Activated T-helper 1 cell treated with anti-CD3 and anti-CD28 coated beads, Interleukin-2, amount 50 U/mL, for 16 hours (primary cell): Measurements from ENCODE around the gene GDF11.
"Not testable (repeated sequence)": the region's sequence is repeated elsewhere in the genome, so short reads cannot be mapped to it uniquely, and the experiment has no call there.

Experiments
- DNase-seq, 2 donors: peaks; one replicate each; pipeline ENCODE4 v3.0.0-alpha.2; 2020; ENCODE audit warnings: low read depth in 1 of 2, low spot score in 1 of 2

GDF11 gene

DNA sequence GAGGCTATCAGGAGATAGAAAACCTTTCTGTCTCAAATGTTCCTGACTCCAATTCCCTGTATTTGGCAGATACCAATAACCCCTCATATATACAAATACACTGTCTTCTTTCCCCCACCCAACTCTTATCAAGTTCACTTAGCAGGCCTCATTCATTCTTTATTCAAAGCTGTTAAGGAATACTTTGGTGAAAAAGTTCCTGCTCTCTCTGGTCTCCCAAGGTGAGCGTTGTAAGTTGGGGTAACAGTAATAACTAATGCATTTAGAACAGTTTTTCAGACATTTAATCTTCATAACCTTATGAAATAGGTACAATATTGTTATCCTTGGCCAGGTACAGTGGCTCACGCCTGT lies 3.9 kb upstream of the GDF11 start:
- DNase-seq: no peak

DNA sequence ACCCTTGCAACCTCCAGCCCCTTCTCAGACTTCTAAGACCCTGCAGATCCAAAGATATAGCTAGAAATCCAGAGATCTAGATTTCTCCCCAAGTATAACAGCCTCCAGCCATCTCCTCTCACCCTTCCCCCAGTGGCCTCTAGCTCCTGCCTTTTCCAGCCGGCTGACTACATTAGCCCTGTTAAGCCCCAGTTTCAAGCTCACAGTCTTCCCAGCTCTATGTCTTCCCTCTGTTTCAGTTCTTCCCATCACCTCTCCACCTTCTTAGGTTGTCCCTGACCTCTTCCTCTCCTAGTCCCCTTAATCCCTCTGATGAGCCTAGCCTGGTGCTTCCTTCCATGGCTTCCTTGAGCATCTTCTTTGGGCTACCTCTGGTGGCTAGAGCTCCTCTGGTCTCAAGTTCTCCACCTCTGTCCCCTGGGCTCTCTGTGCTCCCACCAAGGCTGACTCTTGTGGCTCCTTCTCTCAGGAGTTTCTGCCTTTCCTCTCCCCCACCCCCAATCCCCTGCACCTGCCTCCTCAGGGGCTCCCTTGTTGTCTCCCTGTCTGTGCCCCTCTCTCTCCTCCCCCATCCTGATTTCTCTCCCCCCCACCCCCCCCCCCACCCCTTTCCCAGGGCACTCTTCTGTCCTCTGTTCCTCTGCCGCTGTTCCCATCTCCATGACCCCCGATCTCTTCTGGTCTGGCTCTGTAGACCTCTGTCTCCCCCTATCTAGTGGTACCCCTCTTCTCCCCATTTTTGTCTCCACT lies 816 bp upstream of the GDF11 start:
- DNase-seq: no peak

DNA sequence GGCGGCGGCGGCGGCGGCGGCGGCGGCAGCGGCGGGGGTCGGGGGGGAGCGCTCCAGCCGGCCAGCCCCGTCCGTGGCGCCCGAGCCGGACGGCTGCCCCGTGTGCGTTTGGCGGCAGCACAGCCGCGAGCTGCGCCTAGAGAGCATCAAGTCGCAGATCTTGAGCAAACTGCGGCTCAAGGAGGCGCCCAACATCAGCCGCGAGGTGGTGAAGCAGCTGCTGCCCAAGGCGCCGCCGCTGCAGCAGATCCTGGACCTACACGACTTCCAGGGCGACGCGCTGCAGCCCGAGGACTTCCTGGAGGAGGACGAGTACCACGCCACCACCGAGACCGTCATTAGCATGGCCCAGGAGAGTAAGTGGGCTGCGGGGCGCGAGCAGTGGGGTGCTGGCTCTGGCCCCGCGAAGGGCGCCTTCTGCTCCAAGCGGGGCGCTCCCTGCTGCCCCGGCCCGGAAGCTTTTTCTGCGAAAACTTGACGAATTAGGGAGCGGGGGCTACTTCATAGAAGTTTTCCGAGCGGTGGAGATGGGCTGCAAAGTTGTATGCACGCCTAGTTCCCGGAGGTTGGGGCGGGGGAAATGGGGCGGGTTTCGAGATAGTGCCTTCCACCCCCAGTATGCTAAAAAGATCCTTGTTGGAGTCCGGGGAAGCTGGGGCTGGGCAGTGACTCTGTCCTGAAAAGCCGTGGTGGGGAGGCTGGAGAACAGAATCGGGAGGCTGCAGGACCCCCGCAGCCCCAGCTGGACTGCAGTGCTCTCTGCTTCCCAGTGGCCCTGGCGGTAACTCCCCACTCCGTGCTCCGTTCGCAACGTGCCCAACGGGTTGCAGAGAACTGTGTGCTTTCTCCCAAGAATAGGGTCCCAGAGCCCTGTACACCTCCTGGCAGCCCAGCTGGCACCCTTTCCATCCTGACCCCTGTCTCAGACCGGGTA lies 751 bp downstream of the GDF11 start:
- DNase-seq: peak in 1 of 2 donors; percentile 26

DNA sequence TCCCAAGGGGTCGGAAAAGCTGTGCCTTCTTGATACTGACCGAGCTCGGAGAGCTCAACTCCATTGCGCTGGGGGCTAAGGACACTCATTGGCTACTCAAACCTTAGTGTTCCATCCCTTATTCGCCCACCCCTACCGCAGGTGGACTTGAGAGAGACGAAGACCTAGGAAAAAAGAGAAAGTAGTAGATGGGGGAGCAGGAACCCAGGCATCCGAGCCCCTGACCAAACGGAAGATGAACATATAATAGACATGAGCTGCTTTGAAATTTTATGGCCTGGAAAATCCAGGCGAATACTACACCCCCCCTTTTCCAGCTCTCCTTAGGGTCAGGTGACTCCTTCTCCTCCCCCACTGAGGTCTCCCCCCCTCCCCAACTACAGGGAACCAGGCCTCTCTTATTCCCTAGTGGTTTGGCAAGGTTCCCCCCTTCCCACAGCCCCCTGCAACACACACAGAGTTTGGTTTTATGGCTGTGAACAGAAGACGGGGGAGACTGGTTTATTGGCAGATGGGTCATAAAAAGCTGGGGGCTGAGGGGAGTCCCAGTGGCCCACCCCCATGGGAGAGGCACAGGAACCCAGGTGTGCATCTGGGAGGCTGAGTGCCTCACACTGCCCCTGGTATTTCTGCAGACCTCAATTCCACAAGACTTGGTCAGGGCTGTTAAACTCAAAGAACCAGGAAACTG lies 1.6 kb downstream of the GDF11 start:
- no peak for DNase-seq

DNA sequence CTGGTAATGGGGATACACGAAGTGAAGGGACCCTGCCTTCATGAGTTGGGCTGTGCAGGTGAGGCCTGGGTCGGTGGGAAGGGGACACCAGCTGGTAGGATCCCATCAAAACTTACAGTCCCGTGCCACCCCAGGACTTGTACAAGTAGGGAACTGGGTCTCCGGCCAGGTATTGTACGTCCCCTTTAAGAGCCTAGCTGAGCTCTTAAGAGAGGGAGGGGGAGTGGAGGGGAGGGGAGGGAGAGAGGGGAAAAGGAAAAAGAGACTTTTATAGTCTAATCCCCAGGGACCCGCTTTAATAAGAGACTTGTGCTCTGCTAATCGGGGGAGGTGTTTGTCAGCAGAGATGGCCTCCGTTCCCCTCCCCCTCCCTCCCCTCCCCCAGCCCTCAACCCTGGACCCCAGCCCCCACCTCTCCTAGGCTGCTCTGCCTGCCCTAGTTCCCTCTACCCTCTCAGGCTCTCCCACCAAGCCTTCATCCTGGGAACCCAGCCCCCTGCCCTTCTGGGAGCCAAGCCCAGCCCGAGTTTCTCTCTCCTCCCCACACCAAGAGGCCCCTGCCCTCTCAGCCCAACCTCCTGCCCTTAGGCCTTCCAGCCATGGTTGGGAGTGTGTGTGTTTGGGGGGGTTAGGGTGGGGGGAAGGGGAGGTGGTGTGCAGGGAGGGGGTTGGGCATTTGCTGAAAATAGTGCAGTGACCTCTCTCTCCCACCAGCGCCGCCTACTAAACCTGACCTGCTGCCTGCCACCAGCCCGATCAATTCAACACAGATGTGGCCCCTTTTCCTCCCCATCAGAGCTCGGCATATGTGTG lies 2.6 kb downstream of the GDF11 start:
- no peak for DNase-seq

DNA sequence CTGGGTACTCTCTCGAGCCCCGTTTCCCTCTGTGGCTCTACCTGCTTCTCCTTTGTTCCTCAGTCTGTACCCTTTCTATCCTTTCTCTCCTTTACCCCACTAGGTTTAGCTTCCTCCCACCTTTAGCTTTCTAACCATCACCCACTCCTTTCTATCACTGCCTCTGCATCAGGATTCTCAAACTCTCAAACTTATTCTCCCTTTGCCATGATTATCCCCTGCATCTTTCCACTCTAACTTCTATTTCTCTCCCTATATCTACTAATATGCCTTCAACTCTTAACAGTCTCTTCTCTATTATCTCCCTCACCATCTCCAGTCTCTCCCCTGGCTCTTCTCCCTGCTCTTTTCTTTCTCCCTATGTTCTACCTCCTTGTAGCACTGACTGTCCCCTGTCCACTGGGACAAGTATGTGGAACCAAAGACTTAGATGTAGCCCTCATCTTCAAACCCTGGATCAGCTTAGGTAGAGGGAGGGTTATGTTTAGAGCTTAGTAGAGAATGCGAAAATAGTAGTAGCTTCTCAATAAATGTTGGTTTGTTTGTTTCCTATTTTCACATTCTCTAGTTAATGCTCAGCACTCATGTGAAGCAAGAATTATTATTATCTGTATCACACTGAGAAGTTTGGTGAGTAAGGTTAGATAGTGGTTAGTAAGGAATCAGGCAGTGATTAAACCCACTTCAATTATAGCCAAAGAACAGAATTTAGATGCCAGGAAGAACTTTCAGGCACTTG lies 3.4 kb downstream of the GDF11 start:
- no peak for DNase-seq

DNA sequence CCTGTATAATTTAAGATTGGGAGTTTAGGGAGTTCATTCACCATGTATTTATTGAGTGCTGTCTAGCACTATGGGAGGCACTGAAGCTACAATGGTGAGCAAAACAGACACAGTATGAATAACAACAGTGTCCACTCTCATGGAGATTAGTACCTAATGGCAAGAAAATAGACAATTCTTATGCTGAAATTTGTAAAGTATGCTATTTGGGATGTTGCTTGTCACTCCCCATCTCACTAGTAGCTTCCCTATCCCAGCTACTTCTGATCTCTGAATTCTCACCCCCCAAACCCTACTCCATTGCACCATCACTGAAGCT lies 4.0 kb downstream of the GDF11 start:
- DNase-seq: no peak

DNA sequence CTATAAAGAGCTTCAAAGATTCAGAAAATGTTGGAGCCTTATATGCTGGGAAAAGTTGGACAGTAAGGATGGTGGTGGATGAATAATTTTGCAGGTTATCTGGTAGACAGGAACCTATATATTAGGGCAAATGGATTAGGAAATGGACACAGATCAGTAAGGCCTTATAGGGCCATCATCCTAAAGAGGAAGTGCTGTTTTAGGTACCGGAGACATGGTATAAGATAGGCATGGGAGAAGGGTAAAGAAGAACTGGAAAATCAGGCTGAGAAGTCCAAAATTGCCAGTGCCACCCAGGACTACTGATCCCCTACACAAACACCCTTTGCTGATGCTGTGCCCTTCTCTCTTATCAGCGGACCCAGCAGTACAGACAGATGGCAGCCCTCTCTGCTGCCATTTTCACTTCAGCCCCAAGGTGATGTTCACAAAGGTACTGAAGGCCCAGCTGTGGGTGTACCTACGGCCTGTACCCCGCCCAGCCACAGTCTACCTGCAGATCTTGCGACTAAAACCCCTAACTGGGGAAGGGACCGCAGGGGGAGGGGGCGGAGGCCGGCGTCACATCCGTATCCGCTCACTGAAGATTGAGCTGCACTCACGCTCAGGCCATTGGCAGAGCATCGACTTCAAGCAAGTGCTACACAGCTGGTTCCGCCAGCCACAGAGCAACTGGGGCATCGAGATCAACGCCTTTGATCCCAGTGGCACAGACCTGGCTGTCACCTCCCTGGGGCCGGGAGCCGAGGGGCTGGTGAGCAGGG lies 5.5 kb downstream of the GDF11 start:
- no peak for DNase-seq

DNA sequence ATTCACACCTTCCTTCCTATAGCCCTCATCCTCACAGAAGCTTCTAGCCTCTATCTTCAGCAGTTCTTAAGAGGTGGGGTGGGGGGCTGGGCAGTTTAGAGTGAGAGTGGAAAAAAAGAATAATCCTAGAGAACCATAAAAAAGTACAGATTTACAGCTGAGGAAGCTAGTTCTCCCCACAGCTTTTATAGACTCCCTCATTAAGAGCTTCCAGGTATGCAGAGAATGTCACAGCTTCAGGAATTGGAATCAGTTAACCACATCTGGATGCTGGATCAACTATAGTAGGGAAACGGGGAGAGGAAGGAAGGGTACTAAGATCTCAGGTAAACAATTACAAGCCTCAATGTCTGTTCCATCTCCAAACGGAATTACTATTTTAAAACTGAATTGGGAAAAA lies 12.3 kb downstream of the GDF11 start:
- no peak for DNase-seq

DNA sequence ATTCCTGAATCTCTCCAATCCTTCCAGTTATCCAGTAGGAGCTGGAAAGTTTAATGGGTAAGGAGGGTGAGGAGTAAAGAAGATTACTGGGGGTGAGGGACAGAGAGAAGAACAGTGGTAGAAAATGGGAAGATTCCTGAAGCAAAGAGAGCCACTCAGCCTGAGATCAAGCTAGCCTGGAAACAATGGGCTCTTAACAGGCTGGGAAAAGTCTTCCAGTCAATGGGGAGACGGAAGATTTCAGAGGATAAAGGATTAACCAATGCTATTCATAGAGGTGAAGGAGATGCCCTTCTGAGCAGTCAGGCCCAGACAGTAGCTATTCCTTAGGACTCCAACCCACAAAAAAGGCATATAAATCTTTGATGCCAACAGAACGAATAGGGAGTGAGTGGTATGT lies 14.8 kb downstream of the GDF11 start:
- DNase-seq: no peak

DNA sequence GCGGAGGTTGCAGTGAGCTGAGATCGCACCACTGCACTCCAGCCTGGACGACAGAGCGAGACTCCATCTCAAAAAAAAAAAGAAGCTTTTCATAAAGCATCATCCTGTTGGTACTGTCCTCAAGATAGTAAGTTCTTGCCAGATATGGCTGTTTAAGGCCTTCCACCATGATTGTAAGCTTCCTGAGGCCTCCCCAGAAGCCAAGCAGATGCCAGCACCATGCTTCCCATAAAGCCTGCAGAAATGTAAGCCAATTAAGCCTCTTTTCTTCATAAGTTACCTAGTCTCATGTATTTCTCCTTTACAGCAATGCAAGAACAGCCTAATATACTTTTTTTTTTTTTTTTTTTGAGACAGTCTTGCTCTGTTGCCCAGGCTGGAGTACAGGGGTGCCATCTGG lies 15.7 kb downstream of the GDF11 start:
- not testable (repeated sequence) for DNase-seq

DNA sequence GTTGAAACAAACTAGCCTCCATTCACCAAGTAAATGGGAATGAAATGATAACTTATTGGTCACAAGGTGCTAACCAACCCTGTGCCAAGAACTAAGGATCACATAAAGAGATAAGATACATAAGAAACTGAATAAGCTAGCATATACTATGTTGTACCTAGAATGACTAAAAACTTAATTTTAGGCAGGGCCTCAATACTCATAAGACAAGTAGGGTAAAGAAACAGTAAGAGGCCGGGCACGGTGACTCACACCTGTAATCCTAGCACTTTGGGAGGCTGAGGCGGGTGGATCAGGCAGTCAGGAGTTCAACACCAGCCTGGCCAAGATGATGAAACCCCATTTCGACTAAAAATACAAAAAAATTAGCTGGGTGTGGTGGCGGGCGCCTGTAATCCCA lies 17.7 kb downstream of the GDF11 start:
- no peak for DNase-seq

DNA sequence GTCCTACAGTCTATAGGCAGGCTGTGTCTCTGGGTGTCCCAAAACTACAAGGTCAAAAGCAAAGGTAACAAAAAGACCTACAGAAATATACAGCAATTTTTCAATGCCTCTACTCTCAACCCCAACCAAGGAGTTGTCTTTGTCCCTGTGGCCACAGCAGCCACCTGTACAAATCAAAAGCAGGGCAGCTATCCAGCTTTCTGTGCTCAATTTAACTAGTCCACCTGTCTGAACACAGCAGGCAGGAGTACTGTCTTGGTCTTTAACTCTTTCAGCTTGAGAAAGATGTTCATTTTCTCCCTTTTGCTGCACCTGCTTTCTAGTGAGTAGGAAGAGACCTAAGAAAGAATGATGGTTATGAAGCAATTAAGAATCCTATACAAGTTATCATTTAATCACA lies 19.7 kb downstream of the GDF11 start:
- no peak for DNase-seq

DNA sequence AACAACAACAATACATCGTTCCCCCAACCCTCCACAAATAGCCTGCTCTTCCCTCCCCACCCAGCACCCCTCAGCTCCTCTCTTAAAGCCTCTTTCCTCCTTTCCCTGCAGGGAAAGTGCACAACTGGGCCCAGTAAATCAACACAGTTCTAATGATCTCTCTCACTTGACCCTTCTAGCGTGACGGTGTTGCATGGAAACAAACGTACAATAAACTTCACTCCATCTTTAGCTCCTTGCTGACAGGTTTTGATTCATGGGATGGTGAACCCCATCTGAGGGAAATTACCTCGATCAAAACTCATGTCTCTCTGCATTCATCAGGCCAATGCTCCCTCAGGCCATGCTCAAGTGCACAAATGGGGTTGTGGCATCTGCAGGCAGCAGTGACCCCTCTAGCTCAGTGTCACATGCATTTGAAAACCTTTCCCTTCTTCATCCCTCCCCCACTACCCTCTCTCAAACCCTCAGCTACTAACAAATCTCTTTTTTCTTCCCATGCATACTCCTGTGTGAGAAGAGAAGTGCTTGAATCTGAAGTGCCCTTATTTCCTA lies 22.9 kb downstream of the GDF11 start:
- DNase-seq: no peak

DNA sequence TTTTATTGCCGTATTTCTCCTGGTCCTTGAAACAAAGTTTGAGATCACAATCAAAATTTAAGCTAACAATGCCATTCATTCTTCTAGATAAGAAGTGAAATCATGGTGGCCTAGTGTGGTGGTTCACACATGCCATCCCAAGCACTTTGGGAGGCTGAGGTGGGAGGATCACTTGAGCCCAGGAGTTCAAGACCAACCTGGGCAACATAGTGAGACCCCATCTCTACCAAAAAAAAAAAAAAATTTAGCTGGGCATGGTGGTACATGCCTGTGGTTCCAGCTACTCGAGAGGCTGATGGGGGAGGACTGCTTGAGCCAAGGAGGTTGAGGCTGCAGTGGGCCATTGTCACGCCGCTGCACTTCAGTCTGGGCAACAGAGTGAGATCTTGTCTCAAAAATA lies 24.2 kb downstream of the GDF11 start:
- no peak for DNase-seq

DNA sequence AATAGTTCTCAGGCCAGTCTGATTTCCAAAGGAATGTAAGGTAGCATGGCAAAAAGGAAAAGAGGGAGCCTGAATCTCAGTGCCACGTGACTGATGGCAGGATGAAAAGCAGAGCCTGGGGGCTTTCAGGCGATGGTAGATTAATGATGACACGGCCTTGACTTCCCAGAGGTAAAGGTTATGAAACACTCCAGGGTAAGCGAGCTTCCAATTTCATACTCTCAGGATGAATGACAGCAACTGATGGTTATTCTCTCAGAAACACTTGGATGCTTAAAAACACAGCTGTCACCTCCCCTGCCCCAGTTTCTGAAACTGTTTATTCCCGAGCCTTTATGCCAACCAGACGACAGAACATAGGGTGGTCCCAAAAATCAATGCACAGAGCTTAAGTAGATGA lies 28.8 kb downstream of the GDF11 start:
- DNase-seq: no peak

DNA sequence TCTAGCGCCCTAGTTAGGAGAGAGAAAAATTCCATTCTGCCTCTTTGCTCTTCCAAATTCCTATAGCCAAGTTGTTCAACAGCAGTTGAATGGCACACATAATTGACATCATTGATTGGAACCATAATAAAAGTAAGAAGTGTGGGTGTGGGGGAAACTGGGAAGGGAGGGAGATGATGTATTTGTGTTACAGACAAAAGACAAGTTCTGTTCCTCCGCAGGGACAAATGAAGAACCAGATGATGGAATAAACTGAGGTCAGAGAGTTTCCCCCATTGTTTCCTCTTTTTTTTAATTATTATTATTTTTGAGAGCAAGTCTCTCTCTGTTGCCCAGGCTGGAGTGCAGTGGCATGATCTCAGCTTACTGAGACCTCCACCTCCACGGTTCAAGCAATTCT lies 34.9 kb downstream of the GDF11 start:
- DNase-seq: no peak

DNA sequence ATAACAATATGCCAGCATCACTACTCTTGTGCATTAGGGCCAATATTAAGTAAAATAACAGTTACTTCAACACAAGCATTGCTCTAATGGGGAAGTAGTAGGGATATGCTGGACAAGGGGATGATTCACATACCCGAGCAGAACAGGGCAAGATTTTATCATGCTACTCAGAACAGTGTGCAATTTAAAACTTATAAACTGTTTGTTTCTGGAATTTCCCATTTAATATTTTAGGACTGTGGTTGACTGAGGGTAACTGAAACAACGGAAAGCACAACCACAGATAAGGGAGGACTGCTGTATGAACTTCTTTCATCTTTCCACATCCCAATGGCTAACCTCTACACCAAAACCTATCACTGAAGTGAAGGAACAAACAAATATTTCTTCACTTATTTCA lies 37.8 kb downstream of the GDF11 start:
- no peak for DNase-seq

DNA sequence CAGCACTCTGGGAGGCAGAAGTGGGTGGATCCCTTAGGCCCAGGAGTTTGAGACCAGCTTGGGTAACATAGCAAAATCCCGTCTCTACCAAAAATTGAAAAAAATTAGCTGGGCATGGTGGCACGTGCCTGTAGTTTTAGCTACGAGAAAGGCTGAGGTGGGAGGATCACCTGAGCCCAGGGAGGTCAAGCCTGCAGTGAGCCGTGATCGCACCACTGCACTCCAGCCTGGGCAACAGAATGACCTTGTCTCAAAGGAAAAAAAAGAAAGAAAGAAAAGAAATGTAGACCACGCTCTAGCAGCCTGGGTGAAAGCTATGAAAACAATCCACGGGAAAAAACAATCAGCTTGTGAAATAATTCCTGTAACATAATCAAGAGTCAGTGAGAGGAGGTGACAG lies 45.6 kb downstream of the GDF11 start:
- DNase-seq: no peak

DNA sequence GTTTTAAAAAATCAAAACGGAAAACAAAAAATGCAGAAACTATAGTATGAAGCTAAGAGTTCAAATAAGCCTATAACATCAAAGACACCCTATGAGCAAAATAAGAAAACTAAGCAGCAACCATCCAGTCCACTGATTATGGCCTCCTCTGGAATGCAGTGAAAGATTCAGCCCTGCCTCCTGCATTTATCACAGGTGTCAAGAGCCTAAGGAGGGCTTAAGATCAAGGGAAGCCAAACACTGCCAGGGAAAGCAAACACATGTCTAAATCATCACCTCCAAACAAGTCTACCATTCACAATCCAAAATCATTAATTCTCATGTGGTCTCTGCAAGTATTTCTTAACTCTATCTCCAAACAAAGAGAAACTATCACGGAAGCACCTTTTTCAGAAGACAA lies 46.2 kb downstream of the GDF11 start:
- no peak for DNase-seq
